ENCODE measurements around the gene CLEC19A.

DNA sequence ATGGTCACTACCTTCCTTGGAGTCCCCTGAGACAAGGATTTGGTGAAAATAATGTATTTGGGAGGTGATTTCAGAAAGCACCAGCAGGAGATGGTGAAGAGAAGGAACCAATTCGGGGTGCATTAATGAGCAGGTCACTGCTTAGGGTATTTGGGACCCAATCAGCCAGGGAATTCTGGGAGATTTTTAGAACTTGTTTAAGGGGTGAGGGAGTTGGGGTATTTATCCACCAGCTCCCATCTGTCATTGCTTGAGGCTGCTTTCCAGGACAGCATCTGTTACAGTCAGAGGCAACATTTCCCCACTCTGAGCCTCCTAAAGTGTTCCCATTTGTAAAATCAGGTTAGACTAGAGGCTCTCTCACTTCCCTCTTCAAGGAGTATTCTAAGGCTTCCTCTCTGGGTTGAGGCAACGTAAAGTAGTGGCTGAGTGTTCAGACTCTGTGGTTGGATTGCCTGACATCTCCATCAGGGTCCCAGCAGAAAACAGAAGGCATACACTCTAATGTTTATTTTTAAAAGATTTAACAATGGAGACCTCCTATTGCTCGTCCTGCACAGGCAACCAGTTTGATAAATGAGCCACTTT is 60.9 kb downstream of the CLEC19A start:
- TF ChIP-seq POLR2AphosphoS5 (IDR thresholded peaks at IDR 0.05; ENCODE audit: insufficient read depth, low read depth, low read length) = no peak
- TF ChIP-seq, protein P1, sequence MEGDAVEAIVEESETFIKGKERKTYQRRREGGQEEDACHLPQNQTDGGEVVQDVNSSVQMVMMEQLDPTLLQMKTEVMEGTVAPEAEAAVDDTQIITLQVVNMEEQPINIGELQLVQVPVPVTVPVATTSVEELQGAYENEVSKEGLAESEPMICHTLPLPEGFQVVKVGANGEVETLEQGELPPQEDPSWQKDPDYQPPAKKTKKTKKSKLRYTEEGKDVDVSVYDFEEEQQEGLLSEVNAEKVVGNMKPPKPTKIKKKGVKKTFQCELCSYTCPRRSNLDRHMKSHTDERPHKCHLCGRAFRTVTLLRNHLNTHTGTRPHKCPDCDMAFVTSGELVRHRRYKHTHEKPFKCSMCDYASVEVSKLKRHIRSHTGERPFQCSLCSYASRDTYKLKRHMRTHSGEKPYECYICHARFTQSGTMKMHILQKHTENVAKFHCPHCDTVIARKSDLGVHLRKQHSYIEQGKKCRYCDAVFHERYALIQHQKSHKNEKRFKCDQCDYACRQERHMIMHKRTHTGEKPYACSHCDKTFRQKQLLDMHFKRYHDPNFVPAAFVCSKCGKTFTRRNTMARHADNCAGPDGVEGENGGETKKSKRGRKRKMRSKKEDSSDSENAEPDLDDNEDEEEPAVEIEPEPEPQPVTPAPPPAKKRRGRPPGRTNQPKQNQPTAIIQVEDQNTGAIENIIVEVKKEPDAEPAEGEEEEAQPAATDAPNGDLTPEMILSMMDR (IDR thresholded peaks at IDR 0.05; ENCODE audit: extremely low read depth in 1 of 2, insufficient read depth in 1 of 2, low read depth in 1 of 2, low read length in 2 of 2) = no peak
- no peak for TF ChIP-seq MYC (IDR thresholded peaks at IDR 0.05; ENCODE audit: low read depth, low read length)
- TF ChIP-seq, protein P2, sequence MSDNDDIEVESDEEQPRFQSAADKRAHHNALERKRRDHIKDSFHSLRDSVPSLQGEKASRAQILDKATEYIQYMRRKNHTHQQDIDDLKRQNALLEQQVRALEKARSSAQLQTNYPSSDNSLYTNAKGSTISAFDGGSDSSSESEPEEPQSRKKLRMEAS (IDR thresholded peaks at IDR 0.05; ENCODE audit: insufficient read depth, insufficient read length) = no peak
- TF ChIP-seq POLR2A (IDR thresholded peaks at IDR 0.05; ENCODE audit: low read depth, low read length) = no peak
- no peak for TF ChIP-seq EZH2 (IDR thresholded peaks at IDR 0.05; ENCODE audit: borderline replicate concordance, low read depth, low read length, severe bottlenecking)
- no peak for TF ChIP-seq FOS (IDR thresholded peaks at IDR 0.05; ENCODE audit: borderline replicate concordance, insufficient read depth, low read length)
- no peak for TF ChIP-seq JUN (IDR thresholded peaks at IDR 0.05; ENCODE audit: borderline replicate concordance, insufficient read depth, insufficient read length, low read depth)

All from endothelial cell of umbilical vein (primary cell).